SKM-1 treated with dmso at 0.1 percent for 144 hours (cell line): ENCODE results near the gene SNW1.
"Not testable (repeated sequence)": the region's sequence is repeated elsewhere in the genome, so short reads cannot be mapped to it uniquely, and the experiment has no call there.

Experiments used
- DNase-seq: peaks from one replicate; lab custom pipeline; 2025; ENCODE audit not compliant: unreplicated experiment; lab: John Stamatoyannopoulos, UW

The SNW1 gene

DNA sequence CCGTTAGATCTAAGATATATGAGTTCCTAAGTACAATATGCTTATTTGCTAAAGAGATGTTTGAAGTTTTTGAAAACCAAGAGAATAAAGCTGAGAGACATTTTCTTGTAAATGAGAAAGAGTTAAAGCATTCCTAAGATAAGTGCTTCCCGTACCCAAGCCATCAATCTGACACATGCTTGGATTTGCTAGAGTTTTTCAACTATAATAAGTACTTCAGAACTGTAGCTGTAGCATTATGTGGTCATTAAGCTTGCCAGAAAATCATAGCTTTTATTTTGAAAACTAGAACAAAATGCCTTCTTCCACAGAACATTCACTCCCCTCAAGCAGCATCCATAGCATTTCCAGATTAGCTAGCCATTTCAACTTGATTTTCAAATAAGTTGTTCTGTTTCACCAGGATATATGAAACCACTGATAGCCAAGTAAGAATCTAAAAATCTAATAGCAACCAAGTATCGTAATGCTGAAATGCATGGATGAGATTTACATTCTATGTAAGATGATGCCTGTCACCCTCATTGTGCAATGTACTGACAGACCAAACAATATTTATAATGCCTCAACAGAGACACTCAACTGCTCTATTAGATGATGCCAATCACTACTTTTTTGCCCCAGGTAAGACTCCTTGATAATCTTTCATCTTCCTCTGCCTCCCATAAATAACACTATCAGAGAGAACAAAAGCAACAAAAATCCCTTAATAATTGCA lies 8.0 kb downstream of the SNW1 start:
- no peak for DNase-seq

DNA sequence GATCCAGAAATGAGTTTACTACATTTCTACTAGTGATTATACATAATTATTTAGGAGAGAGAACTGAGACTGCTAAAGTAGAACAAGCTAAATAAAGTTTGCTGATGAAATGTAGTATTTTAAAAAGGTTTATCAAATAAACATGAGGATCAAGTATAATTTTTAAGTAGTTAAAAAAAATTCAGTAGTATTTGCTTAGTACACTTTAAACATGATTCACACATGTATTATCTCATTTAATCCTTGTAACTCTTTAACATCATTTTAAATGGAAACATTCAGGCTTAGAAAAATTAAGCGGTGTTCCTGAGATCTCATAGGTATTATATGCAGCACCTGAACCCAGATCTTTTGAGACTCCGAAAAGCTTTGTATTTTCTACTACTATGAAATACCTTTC lies 8.7 kb downstream of the SNW1 start:
- DNase-seq, result no peak

DNA sequence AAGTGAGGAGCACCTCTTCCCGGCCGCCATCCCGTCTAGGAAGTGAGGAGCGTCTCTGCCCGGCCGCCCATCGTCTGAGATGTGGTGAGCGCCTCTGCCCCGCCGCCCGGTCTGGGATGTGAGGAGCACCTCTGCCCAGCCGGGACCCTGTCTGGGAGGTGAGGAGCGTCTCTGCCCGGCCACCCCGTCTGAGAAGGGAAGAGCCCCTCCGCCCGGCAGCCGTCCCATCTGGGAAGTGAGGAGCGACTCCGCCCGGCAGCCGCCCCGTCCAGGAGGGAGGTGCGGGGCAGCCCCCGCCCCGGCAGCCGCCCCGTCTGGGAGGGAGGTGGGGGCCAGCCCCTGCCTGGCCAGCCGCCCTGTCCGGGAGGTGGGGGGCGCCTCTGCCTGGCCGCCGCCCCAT lies 13.5 kb downstream of the SNW1 start:
- DNase-seq, result not testable (repeated sequence)

DNA sequence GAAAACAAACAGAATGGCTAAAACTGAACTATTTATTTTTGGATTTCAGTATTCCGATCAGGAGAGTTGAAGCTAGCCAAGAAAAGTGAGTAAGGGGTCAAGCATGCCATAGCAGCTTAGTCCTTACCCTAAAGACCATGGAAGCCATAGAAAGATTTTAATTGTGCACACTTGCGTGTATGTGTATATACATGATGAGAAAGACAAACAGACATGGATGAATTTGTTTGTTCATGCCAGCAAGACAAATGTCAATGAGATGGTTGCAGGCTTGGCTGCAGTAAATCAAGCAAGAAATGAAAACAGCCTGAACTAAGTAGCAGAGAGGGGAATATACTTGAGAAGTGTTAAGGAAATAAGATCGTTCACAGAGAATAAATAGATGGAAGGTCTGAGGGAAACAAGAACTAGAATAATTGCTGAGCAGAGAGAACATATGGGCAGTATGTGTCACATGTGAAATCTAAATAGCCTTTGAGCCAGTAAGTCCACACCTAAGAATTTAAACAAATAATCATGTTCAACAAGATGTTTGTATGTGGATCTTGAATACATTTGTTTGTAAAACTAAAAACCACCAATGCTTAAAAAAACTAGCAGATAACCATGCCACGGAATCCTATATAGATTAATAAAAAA lies 14.8 kb downstream of the SNW1 start:
- DNase-seq, result no peak

DNA sequence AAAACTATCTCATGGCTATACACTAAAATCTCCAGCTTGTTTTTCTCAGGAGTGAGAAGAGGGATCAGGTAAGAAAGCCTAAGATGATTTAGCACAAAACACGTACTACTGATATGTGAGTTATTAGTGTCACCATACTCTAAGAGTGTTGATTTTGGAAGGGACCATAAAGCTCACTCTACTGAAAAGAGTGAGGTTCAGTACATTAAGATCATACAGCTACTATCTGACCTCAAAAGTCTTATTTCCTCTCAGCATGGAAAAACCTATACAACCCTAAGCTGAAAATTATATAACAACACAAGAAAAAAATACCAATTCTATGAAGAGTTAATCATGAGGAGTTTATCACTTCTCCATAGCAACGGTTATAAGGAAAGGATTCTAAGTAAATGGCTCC lies 19.5 kb downstream of the SNW1 start:
- no peak for DNase-seq

DNA sequence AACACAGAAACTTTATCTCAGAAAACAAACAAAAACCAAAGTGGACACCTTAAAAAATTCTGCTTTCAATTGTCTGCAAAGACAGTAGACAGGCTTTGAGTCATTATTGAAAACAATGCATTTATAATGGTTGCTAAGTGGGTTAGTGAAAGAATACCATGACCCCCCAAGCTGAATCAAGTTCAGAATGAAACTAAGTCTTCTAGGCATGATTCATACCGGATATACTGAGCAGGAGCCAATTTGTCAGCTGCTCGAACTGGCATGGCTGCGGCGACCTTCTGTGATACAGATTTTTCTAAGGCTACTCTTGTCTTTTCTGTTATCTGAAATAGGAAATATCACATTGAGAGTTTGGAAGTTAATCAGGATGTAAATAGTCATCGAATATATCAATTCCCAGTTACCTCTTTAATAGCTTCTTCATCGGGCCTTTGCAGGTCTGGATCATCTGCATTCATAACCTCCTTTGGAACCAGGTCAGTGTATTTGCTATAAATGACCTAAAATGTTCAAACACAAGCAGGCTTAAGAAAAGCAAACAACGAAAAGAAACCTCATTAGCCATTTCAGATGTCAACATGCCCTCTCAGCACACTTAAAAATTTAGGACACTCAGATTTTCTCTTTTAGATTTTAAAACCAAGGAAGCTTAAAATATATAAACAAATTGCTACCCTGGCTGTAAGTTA lies 22.3 kb downstream of the SNW1 start:
- no peak for DNase-seq

DNA sequence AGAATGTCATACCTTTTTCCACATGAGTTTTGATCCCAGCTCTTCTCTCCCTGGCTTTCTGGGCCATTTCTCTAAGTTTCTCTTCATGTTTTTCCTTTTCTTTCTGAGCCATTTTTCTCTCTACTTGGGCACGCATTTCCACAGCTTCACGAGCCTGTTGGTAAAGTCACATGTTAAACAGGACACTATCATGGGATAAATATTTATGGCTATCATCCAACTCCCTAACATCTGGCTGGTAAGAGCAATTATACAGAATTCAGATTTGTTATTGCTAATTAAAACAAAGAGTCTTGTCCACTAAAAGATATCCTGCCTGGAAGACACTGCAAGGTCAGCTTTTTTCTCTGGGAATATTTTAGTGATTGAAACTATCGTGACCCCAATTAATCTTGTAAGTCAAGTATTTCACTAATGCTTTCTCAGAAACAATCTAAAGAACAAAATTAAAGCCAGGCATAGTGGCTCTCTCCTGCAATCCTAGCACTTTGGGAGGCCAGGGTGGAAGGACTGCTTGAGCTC lies 29.9 kb downstream of the SNW1 start:
- DNase-seq, result no peak

DNA sequence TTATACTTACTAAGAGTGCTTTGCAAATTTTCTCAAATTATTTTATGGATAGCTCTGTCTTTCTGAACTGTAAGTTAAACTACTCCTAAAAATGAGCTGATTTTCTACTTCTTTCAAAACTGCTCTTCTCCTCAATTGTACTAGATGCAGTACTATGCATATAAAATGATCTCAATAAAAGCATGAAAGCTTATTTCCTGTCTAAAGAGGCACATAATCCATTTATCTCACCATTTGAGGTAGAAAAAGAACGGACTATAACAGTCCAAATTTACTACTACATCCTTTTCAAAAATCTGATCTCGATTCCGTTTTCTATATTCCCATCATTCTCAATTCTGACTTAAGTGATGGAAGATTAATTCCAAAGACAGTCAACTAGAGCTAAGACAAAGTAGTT lies 38.7 kb downstream of the SNW1 start:
- DNase-seq, result no peak

DNA sequence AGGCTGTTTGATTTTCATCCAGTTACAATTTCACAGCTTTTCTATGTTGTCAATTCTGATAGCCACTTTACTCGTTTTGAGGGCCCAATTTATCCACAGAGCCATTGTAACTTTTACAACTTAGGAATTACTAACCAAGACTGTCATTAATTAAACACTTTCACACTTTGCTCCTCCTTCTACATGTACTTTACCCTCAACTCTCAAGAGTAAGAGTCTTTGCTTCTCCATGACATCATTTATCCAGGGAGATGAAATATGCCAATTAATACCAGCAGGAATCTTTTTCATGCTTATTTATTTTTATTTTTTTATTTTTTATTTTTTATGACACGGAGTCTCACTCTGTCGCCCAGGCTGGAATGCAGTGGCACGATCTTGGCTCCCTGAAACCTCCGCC lies 39.5 kb downstream of the SNW1 start:
- no peak for DNase-seq

DNA sequence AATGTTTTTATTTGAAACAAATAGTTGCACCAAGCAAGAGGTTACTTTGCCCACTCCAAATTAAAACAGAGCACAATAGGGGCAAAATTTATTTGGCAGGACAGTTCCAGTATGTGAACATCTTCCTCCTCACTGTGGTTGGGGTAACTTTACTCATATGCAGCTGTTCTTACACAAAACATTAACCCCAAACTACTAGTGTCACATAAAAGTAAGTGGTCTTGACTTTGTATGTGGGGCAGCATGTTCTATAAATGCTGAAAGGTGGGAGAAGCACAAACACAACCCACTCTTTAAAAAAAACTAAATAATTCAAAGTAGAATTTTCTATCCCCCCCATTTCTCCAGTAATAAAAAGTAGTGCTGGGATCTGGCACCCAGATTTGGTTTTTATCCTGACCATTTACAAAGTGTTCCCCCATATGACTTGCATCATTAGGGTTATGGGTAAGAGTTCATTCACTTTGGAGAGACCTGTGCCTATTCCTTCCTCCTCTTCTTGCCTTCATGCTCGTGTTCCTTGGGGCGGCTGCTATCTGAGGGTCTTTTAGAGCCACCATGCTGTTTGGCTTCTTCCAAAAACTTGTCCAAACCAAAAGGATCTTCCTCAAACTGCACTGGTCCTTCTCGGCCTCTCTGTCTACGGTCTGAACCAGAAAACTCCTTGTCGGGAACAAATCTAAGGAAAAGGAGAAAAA lies 43.2 kb downstream of the SNW1 start:
- no peak for DNase-seq

DNA sequence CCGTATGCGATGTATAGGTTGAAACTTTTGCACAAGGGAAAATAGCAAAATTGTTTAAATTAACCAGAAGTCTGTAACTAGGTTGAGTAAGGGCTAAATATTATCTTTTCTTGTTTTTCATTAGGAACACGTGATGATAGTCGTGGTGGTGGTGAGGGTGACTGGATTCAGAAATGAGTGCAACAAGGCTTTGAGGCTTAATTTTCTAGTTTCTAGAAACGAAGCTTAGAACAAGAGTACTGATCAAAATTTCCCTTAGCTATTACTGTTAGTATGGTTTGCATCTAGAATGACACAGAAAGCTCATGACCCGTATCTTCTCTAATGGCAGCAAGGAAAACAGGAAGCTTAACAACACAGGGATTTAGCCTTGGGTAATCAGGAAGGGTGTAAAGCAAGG lies 46.0 kb downstream of the SNW1 start:
- no peak for DNase-seq

DNA sequence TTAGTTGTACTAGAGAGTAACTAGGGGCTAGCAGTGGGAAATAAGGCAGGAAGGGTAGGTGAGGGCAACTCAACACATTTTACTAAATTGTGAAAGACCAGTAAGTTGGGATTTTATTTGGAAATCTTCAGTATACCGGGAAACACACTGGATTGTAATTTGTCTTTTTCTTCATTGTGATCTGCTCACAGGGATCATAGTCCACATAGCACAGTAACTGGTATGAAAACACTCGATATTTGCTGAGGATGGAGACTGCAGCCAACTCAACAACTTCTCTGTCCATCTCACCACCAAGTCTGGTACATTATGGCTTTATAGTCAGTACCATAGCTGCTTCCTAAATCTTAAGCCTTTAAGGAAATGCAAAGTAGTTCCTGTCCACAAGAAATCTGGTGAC lies 50.6 kb downstream of the SNW1 start:
- no peak for DNase-seq

DNA sequence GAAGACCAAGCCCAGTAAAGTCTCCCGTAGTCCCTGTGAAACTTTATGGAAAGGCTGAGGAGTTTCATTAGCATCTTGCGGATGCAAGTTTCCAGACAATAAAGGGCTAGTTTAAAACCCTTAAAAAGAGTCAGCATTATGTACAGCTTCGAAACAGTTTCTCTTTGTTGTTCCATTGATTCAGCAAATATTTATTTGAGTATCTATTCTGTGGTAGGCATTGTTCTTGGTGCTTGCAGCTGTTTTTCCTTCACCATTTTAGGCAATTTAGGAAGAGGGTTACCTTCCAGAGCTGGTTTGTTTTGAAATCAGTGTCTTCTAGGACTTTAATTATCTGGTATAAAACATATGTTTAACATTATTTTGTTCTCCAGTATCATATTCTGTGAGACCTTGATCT lies 51.5 kb downstream of the SNW1 start:
- DNase-seq, result no peak

DNA sequence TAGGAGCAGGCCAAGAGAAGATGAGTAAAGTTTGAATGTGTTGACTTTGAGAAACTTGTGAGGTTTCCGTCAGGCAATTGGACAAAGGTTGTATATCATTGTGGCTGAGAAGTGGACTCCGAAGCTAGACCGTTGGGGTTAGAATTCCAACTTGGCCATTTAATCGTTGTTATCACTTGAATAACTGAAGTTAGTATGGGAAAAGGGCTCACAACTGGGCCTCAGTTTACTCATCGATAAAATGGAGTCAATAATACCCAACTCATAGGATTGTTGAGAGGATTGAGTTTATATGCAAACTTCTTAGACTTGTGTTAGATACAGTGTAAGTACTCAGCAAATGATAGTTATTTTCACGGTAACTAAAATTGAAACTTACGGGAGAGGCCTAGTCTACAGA lies 52.2 kb downstream of the SNW1 start:
- DNase-seq, result no peak

DNA sequence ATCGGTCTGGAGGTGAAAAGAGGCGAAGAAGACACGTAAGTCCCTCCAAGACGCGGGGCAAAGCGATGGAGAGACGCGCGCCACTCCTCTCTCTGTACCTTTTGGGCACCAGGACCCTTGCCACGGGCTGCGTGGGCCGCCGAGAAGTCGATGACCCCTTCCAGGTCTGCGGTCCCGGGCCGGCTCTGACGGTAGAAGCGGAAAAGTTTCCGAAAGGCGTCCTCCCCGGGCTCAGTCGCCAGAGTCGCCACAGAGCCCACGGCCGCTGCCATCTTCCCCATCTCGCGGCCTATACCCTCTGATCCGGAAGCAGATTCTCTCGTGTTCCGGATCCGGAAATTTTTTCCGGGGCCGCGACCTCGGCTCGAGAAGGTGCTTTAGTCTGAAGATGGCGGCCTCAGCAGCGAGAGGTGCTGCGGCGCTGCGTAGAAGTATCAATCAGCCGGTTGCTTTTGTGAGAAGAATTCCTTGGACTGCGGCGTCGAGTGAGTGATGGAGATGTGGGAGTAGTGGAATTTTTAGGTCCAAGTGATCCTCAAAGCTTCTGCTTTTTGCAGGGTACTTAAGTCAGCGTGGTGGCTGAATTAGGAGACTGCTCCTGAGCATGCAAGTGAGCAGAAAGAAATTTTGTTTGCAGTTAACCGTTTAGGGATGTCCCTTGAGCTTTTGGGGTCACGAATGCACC lies 53.1 kb downstream of the SNW1 start, which contains the start of the genes ALKBH1 and SLIRP:
TSS of gene ALKBH1 (minus strand) at position 300 of the 685 bp plus-strand sequence. CDS start at position 281, 19 bp downstream.
TSS of gene SLIRP (plus strand) at position 380 of the 685 bp plus-strand sequence. CDS start at position 389, 9 bp downstream.
- DNase-seq, result peak; percentile 45

DNA sequence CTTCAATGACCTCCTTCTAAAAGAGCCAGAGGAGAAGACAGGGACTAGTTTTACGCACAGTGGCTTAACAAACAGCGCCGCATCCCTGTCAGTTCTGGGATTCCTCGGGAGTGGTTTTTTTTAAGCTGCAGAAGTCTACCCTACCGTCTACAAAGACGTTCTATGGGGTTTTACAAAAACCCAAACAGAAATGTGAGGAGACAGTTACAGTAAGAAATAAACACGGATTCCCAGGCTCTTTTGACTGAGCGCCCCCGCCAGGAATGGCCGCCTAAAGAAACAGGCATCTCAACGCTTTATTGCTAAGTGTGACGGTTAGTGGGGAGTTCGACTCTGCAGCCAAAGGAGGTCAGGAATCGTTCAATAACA lies 53.6 kb downstream of the SNW1 start:
- no peak for DNase-seq

DNA sequence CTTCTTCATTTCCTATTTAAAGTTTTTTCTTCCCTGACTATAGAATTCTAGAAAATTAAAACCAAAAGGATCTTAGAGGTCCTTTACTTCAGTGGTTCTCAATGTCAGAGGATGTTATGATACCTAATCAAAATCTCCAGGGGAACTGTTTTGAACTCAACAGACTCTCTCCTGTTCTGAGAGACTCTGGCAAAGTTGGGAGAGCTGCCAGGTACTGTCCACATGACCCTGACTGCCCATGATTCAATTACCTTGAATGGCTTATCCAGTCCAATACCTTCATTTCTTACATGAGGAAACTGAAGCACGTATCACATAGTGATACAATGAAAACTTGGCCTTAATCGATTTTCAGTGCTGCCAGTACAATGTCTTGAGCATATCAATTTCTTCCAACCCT lies 69.7 kb downstream of the SNW1 start:
- DNase-seq, result no peak

DNA sequence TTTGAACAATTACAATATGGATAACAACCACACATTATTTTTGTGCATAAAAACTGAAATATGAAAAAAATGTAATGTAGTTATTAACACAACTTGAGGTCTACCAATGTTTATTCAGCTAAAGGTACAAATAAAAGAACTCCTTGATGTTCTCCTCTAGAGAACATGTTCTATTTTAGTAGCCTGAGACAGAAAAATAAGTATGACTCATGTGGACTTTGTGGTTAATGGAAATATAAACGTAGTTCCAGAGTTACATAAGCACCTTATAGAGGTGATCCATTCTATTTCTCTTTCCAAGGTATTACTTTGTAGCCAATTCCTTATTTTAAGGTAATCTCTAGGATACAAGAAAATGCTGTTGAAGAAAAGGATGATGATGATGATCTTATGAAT lies 78.8 kb downstream of the SNW1 start:
- no peak for DNase-seq

DNA sequence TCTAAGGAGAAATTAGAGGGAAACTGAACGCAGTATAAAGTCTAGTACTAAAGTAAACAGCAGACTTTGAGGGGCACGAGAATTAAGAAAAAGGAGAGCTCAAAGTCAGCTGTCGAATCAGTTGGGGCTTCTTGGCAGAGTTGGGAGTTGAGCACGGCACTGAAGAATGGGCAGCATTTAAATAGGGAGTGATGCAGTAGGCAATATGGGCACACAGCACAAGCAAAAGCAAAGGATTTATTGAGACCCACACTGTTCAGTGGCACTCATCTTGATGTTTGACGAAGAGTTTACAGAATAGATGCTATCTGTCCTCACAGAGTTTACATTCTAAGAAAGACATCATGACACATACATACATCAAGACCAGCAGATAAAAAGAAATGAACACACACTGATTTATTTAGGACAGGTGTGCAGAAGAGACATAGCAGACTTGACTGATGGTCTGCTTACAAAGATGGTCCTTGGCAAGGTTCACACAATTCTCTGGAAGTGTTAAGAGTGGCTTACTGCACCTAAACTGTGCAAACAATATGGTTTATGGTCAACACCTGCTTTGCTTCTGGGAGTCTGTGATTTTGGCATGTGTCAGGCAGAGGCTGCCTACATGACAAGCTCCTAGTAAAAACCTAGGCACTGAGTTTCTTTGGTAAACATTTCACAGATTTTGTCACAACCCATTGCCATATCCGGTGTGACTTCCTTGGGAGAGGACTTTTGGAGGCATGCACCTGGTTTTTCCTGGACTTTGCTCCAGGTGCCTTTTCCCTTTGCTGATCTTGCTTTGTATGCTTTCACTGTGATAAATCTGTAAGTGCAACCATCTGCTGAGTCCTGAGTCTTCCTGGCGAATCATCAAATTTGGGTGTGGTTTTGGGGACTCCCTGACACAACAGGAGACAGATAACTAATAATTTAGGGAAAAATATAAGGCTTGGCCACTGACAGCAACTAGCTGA lies 79.5 kb downstream of the SNW1 start:
- no peak for DNase-seq

DNA sequence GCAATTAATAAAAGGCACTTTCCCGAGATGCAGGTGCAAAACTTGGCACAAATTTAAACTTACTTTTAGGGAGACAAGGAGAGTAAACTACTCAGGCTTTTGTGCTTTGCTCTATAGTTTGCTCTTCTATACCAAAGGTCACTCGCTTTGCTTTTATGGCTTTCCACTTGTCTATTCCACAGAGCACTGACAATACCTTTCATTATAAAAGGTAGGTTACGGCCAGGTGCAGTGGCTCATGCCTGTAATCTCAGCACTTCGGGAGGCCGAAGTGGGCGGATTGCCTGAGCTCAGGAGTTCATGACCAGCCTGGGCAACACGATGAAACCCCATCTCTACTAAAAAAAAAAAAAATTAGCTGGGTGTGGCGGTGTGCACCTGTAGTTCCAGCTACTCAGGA lies 86.0 kb downstream of the SNW1 start:
- no peak for DNase-seq
